ENCODE results near the gene PTPN12. TPM values are rescaled to one million over a fixed set of nuclear protein-coding genes. Genes with fewer than 3 reads are reported as not detected.
A peak's percentile ranks its signal among the peaks of the same experiment; 100 is the strongest.
"Not testable (repeated sequence)": the region's sequence is repeated elsewhere in the genome, so short reads cannot be mapped to it uniquely, and the experiment has no call there.

PTPN12 gene
- total and polyA plus RNA-seq, 2 donors (not counting 1 experiment from before 2014, with no cell fraction given) = 18.0 to 78.8 TPM

GRCh38 chr7:77540993-77541392 is 3.9 kb downstream of the PTPN12 start:
- 100% methylated on average over 4 of the region's 7 CpGs for WGBS (ENCODE audit: insufficient coverage)
- H3K4me3 ChIP-seq (ENCODE audit: control extremely low read depth in 1 of 5, extremely low read depth in 1 of 5, insufficient read depth in 1 of 5, low read depth in 2 of 5, low read length in 4 of 5); H3K4me3 Mint-ChIP-seq; H3K9me3 Mint-ChIP-seq (ENCODE audit: insufficient read depth); H3K9ac ChIP-seq (ENCODE audit: low read length); H3K9me3 ChIP-seq (ENCODE audit: control extremely low read depth in 1 of 3, control insufficient read depth in 2 of 3, insufficient read depth in 1 of 3, low read length in 2 of 3); H3K27me3 Mint-ChIP-seq; H4K20me1 ChIP-seq (ENCODE audit: control insufficient read depth, insufficient read depth, low read length, poor library complexity, severe bottlenecking); H3K27ac ChIP-seq (ENCODE audit: low read length in 2 of 2); H3K36me3 ChIP-seq (replicated peaks in 1 of 2; ENCODE audit: control extremely low read depth in 1 of 2, control insufficient read depth in 1 of 2, extremely low read depth in 1 of 2, insufficient read depth in 2 of 2, low read length in 1 of 2); H3K27ac Mint-ChIP-seq; ATAC-seq (ENCODE audit: low read depth); H3K27me3 ChIP-seq (replicated peaks in 1 of 4; ENCODE audit: control extremely low read depth in 1 of 4, control insufficient read depth in 3 of 4, insufficient read depth in 4 of 4, low read length in 3 of 4); intact Hi-C loops (cut with micrococcal nuclease); H2AFZ ChIP-seq (ENCODE audit: insufficient read depth, low read depth, low read length, poor library complexity, severe bottlenecking); CTCF ChIA-PET; H3K4me2 ChIP-seq (replicated peaks; ENCODE audit: low read depth, low read length, poor library complexity, severe bottlenecking); DNase-seq: not testable (repeated sequence)
- peaks cover 8 to 25% of the 10 kb centered on the region in 2 donors for H3K4me1 ChIP-seq (ENCODE audit: control insufficient read depth in 2 of 2, insufficient read depth in 2 of 2, low read length in 2 of 2)
- POLR2A ChIA-PET = interaction anchor here (1.1 kb wide), 1 partner anchor 125 kb away, joined by 5 read pairs; the partner anchor contains the start of gene GSAP
- peaks cover 43% of the 10 kb centered on the region for H3K4me1 Mint-ChIP-seq
- H3K79me2 ChIP-seq (ENCODE audit: control insufficient read depth, insufficient read depth, low read length) = peaks cover 38% of the 10 kb centered on the region

DNA sequence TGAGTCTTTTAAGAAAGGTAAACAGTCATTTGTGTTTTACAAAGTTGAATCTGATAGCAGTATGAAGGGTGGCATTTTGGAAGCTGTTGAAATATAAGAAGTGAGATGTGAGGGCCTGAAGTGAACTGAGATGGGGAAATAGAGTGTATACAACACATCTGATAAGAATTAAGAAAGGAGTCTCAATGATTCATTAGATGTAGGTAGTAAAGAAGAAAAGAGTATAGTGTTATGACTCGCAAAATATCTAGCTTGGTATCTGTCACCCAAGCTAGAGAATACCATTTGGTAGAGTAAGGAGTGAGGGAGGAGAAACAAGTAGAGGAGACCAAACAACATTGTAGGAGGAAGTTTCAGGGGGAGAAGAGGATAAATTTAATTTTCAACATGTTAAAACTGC is 5.3 kb downstream of the PTPN12 start:
- peaks cover 45% of the 10 kb centered on the region for H3K79me2 ChIP-seq (ENCODE audit: control insufficient read depth, insufficient read depth, low read length)
- H2AFZ ChIP-seq (ENCODE audit: insufficient read depth, low read depth, low read length, poor library complexity, severe bottlenecking) = no peak overlapping the region
- no peaks in the 10 kb centered on the region for H3K27me3 Mint-ChIP-seq
- no peak overlapping the region for H3K4me3 Mint-ChIP-seq
- no peaks in the 10 kb centered on the region for H3K36me3 ChIP-seq (replicated peaks in 1 of 2; ENCODE audit: control extremely low read depth in 1 of 2, control insufficient read depth in 1 of 2, extremely low read depth in 1 of 2, insufficient read depth in 2 of 2, low read length in 1 of 2)
- H3K4me2 ChIP-seq (replicated peaks; ENCODE audit: low read depth, low read length, poor library complexity, severe bottlenecking) = no peak overlapping the region
- H3K4me1 ChIP-seq (ENCODE audit: control insufficient read depth in 2 of 2, insufficient read depth in 2 of 2, low read length in 2 of 2) = peaks cover 8 to 22% of the 10 kb centered on the region in 2 donors
- no peak for ATAC-seq (ENCODE audit: low read depth)
- CTCF ChIA-PET = interaction anchor here (0.9 to 1.5 kb wide), 4 partner anchors 15 to 173 kb away, joined by 3 to 5 read pairs (median 3); no protein-coding TSS in a partner anchor
- no peak overlapping the region for H3K9ac ChIP-seq (ENCODE audit: low read length)
- peak overlapping the region; percentile 1 for H3K27ac Mint-ChIP-seq
- H3K9me3 Mint-ChIP-seq (ENCODE audit: insufficient read depth) = no peaks in the 10 kb centered on the region
- TF ChIP-seq, protein P1, sequence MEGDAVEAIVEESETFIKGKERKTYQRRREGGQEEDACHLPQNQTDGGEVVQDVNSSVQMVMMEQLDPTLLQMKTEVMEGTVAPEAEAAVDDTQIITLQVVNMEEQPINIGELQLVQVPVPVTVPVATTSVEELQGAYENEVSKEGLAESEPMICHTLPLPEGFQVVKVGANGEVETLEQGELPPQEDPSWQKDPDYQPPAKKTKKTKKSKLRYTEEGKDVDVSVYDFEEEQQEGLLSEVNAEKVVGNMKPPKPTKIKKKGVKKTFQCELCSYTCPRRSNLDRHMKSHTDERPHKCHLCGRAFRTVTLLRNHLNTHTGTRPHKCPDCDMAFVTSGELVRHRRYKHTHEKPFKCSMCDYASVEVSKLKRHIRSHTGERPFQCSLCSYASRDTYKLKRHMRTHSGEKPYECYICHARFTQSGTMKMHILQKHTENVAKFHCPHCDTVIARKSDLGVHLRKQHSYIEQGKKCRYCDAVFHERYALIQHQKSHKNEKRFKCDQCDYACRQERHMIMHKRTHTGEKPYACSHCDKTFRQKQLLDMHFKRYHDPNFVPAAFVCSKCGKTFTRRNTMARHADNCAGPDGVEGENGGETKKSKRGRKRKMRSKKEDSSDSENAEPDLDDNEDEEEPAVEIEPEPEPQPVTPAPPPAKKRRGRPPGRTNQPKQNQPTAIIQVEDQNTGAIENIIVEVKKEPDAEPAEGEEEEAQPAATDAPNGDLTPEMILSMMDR (IDR thresholded peaks at IDR 0.05) = no peak
- TF ChIP-seq EZH2 (IDR thresholded peaks at IDR 0.05; ENCODE audit: borderline replicate concordance, insufficient read depth, low read depth, low read length, poor library complexity, severe bottlenecking) = no peak
- no peaks in the 10 kb centered on the region for H3K27me3 ChIP-seq (replicated peaks in 1 of 4; ENCODE audit: control extremely low read depth in 1 of 4, control insufficient read depth in 3 of 4, insufficient read depth in 4 of 4, low read length in 3 of 4)
- intact Hi-C loops (cut with micrococcal nuclease) = no loop called here
- POLR2A ChIA-PET = interaction anchor here (0.6 kb wide), 1 partner anchor 98 kb away, joined by 12 read pairs; no protein-coding TSS in a partner anchor
- 100% methylated on average over 1 of the region's 1 CpG for WGBS (ENCODE audit: insufficient coverage)
- H3K4me1 Mint-ChIP-seq = peaks cover 46% of the 10 kb centered on the region
- H3K4me3 ChIP-seq (ENCODE audit: control extremely low read depth in 1 of 5, extremely low read depth in 1 of 5, insufficient read depth in 1 of 5, low read depth in 2 of 5, low read length in 4 of 5) = no peak overlapping the region
- H4K20me1 ChIP-seq (ENCODE audit: control insufficient read depth, insufficient read depth, low read length, poor library complexity, severe bottlenecking) = no peaks in the 10 kb centered on the region
- H3K27ac ChIP-seq (ENCODE audit: low read length in 2 of 2) = peak overlapping the region in 1 of 2 donors; percentile 53
- no peaks in the 10 kb centered on the region for H3K9me3 ChIP-seq (ENCODE audit: control extremely low read depth in 1 of 3, control insufficient read depth in 2 of 3, insufficient read depth in 1 of 3, low read length in 2 of 3)
- no peak for DNase-seq

Data from B cell (primary cell).